22Rv1 (cell line): ENCODE results near the gene PRR36.

Experiments used
- CTCF ChIP-seq: fragments of 450-650 bp; IDR thresholded peaks from 2 replicates; pipeline ENCODE4 v1.5.1; 2017; ENCODE audit warnings: mild to moderate bottlenecking
- ZFX ChIP-seq: fragments of 450-650 bp; IDR thresholded peaks from 2 replicates; pipeline ENCODE4 v1.6.1; 2017; ENCODE audit warnings: antibody characterized with exemption, borderline replicate concordance

DNA sequence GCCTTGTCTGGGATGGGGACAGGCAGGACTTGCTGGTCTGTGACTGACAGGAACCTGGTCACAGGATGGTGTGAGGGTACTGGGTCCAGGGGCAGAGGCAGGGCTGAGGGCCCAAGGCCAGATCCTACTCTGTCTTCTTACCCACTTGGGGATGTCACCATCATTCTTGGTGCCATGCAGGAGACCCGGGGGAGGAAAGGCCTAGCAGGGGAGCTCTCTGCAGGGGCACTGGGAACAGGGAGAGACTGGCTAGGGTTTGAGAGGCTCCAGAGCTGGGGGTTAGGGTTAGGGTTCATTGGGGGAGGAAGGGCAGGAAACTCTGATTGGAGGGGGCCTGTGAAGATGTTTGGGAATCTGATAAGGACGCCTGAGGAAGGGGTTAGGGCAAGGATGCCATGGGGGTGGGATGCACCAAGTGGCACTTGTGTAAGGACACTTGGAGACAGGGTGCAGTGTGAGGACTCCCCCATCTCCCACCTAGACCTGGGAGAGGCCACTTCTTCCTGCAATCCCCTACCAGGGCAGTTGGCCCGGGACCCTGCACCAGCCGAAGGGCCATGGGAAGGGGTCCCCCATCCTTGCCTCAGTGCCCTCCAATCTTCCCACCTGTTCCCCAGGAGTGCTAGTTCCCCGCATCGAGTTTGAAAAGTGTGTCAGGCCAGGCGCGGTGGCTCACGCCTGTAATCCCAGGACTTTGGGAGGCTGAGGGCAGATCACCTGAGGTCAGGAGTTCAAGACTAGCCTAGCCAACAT is 6.9 kb downstream of the PRR36 start:
- TF ChIP-seq CTCF: no peak
- no peak for TF ChIP-seq ZFX
